Erythroblast (primary cell): ENCODE data around the gene RALGPS2.

Experiments used
- GATA1 ChIP-seq: IDR thresholded peaks from 2 replicates; pipeline ENCODE4 v1.6.1; 2011; ENCODE audit warnings: low read depth, mild to moderate bottlenecking, control low read depth, low read length, moderate library complexity
- POLR2A ChIP-seq: IDR thresholded peaks from 2 replicates; pipeline ENCODE4 v1.6.1; 2011; ENCODE audit warnings: mild to moderate bottlenecking, low read length

DNA sequence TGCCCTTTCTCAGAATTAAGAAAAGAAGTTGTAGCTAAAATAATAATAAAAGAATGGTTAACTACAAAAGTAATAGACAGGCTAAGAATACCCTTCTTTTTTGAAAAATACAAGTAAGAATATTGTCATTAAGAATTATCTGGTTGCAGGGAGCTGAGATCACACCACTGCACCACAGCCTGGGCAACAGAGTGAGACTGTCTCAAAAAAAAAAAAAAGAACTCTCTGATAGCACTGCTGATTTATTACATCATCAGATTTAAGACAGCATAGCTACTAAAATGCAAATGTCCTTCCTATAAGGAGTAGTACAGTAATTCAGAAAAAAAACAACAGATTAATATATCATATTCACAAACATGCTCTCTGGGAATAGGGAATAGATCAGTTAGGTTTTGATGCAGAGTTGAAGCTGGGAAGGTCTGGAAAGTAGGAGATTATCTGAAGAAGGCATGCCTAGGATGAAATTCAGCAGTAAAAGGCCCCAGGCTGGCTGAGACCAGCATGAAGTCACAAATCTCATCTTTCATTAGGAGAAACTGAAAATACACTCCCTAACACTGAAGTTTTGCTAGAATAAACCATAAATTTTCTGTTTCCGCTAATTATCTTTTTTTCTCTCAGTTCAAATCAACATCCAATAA is 176.6 kb downstream of the RALGPS2 start:
- TF ChIP-seq POLR2A (no peak), GATA1 (no peak)
